Activated naive CD8-positive, alpha-beta T cell (primary cell): ENCODE data around the gene TMEM98.
"Not testable (repeated sequence)": the region's sequence is repeated elsewhere in the genome, so short reads cannot be mapped to it uniquely, and the experiment has no call there.

Experiments
- H3K27ac Mint-ChIP-seq: one replicate; pipeline ENCODE4 v1.8.0; 2021; ENCODE audit warnings: mixed read lengths
- H3K27me3 Mint-ChIP-seq: one replicate; pipeline ENCODE4 v1.8.0; 2021; ENCODE audit warnings: mixed read lengths
- H3K36me3 Mint-ChIP-seq: one replicate; pipeline ENCODE4 v1.8.0; 2021; ENCODE audit warnings: mixed read lengths
- H3K4me1 Mint-ChIP-seq: one replicate; pipeline ENCODE4 v1.8.0; 2021; ENCODE audit warnings: low read depth, mixed read lengths
- H3K4me3 Mint-ChIP-seq: one replicate; pipeline ENCODE4 v1.8.0; 2021; ENCODE audit warnings: mild to moderate bottlenecking, mixed read lengths
- H3K9me3 Mint-ChIP-seq: one replicate; pipeline ENCODE4 v1.8.0; 2021; ENCODE audit warnings: low read depth, mixed read lengths

TMEM98 gene

DNA sequence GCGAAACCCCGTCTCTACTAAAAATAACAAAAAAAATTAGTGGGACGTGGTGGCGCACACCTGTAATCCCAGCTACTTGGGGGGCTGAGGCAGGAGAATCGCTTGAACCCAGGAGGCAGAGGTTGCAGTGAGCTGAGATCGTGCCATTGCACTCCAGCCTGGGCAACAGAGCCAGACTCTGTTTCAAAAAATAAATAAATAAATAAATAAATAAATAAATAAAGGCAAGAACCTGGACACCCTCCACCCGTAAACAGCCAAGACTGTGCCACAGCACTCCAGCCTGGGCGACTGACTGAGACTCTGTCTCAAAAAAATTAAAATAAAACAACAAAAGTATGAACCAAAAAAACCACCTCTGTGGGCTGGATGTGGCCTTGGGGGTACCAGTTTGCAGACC lies 1.2 kb upstream of the TMEM98 start:
- not testable (repeated sequence) for H3K4me3 Mint-ChIP-seq, H3K9me3 Mint-ChIP-seq, H3K27ac Mint-ChIP-seq, H3K4me1 Mint-ChIP-seq, H3K36me3 Mint-ChIP-seq
- H3K27me3 Mint-ChIP-seq, result peaks cover 26% of the 10 kb centered on the region

DNA sequence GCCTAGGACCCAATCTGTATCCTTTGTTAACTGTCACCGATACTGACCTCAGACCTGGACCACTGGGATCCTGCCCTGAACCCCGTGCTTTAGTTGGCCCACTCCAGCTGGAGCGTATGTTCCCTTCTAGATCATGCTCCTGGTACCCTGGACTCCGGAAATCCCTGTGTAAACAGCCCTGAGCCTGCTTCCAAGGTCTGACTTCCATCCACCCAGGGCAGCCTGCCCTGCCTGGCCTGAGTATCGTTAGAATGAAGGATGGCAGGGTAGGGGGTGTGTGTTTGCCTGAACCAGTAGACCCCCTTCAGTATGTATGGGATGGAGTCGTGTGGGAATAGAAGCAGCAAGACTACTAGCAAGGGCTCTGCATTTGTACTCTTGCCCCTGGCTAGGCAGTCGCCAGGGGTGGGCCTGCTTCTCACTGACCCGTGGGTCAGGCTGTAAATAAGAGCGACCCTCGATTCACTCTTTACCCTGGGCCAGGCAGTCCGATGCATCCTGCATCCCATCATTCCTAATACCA lies 691 bp upstream of the TMEM98 start:
- Mint-ChIP-seq H3K27me3 (peaks cover 27% of the 10 kb centered on the region), H3K9me3 (no peaks in the 10 kb centered on the region), H3K4me1 (peaks cover 2% of the 10 kb centered on the region), H3K27ac (no peak overlapping the region), H3K36me3 (no peaks in the 10 kb centered on the region), H3K4me3 (peak overlapping the region; percentile 76)

DNA sequence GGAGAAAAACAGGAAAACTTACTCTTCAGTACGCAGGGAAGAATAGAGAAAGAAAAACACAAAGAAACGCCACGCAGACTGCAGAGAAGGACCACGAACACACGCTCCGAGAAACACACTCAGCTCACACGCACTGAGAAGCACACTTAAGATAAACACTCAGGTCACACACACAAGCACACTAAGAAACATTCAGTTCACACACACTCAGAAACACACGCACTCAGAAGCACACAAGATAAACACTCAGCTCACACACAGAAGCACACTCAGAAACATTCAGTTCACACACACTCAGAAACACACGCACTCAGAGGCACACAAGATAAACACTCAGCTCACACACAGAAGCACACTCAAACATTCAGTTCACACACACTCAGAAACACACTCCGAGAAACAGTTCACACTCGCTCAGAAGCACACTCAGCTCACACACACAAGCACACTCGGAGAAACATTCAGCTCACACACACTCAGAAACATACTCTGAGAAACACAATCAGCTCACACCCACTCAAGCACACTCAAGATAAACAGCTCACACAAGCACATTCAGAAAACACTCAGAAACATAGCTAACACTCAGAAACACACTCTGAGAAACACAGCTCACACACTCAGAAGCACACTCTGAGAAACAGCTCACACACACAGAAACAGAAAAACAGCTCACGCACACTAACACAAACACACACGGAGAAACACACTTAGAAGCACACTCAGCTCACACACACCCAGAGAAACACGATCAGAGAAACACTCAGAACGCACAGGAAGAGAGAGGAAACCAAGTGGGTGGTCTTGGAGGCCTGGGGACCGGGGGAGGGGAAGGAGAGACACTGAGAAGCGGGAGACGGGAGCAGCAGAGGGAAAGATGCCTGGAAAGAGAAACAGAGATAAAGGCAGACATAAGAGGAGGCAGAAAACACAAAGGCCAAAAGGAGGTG lies 908 bp downstream of the TMEM98 start:
- Mint-ChIP-seq H3K27me3 (peaks cover 32% of the 10 kb centered on the region), H3K27ac (no peak overlapping the region), H3K4me3 (no peak overlapping the region), H3K36me3 (no peaks in the 10 kb centered on the region), H3K4me1 (peaks cover 2% of the 10 kb centered on the region), H3K9me3 (no peaks in the 10 kb centered on the region)

DNA sequence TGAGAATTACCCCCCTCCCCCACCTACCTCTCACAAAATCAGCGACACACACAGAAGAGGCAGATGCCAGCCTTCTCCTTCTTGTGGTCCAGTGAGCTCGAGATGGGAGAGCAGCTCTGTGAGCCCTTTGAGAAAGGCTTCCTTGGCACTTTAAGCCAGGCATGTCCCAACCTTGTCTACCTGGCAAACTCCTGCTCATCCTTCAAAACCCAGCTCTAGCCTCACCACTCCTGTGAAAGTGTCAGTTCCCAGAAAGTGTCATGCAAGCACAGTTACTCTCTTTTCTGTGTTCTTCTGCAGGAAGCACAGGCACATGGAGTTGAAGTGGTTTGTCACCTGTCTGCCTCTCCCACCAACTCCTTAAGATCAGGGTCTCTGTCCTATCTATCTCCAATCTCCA lies 1.6 kb downstream of the TMEM98 start:
- Mint-ChIP-seq H3K27ac (no peak overlapping the region), H3K9me3 (no peaks in the 10 kb centered on the region), H3K27me3 (peaks cover 33% of the 10 kb centered on the region), H3K4me1 (peaks cover 2% of the 10 kb centered on the region), H3K36me3 (no peaks in the 10 kb centered on the region), H3K4me3 (peak overlapping the region; percentile 18)

DNA sequence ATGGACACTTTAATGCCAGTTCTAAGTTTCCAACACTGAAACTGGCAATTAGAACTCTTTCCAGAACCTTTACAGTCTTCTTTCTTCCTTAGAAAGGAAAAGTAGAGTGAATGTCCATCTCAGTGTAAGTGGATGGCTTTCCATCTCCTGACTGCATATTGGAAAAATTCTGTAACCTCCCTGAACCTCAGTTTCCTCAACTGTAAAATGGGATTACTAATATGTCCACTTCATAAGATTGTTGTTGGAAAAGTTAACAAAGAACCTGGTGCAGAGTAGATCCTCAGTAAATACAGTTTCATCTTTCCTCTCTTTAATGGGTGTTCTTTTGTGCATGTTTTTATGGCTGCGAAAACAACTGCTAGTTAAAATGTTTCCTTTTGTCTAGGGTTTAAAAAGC lies 2.6 kb downstream of the TMEM98 start:
- Mint-ChIP-seq H3K4me1 (peaks cover 2% of the 10 kb centered on the region), H3K27ac (no peak overlapping the region), H3K36me3 (no peaks in the 10 kb centered on the region), H3K9me3 (no peaks in the 10 kb centered on the region), H3K27me3 (peaks cover 34% of the 10 kb centered on the region), H3K4me3 (no peak overlapping the region)

DNA sequence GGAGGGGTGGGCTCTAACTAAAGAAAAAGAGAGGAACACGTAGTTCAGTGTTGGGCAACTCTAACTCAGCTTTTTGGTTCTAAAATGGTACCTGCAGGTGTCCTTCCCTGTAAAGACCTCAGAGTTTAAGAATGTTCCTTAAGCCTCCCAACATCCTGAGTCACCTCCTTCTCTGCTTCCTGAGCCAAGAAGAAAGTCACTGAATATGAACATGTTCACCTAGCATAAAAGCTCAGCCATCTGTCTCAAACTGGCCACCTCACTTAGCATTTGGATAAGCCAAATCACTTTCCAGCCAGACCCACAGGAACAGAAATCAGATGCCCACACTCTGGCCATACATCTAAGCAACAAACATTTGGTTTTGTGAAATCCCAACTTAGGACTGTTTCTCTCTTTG lies 3.7 kb downstream of the TMEM98 start:
- Mint-ChIP-seq H3K36me3 (no peaks in the 10 kb centered on the region), H3K4me3 (no peak overlapping the region), H3K4me1 (peaks cover 2% of the 10 kb centered on the region), H3K27ac (no peak overlapping the region), H3K9me3 (no peaks in the 10 kb centered on the region), H3K27me3 (peaks cover 32% of the 10 kb centered on the region)

DNA sequence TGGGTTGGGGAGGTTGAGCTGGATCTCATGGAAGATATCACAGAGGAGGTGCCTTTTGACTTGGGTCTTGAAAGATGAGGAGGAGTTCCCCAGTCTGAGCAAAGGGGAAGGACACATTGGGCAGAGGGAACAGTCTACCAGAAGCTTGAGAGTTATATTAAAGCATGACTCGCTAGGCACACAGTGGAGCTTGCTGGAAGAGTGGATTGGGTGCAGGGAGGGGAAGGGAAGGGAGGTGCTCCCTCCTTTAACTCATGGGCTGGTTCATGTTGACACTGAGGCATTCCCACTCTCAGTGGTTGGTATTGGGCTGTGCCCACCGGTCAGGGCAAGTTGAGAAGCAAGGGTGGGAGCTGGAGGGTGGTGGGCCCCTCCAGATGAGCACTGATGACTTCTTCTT lies 5.9 kb downstream of the TMEM98 start:
- no peaks in the 10 kb centered on the region for H3K9me3 Mint-ChIP-seq
- H3K27ac Mint-ChIP-seq, result no peak overlapping the region
- peaks cover 27% of the 10 kb centered on the region for H3K27me3 Mint-ChIP-seq
- peaks cover 2% of the 10 kb centered on the region for H3K4me1 Mint-ChIP-seq
- H3K4me3 Mint-ChIP-seq, result no peak overlapping the region
- no peaks in the 10 kb centered on the region for H3K36me3 Mint-ChIP-seq

DNA sequence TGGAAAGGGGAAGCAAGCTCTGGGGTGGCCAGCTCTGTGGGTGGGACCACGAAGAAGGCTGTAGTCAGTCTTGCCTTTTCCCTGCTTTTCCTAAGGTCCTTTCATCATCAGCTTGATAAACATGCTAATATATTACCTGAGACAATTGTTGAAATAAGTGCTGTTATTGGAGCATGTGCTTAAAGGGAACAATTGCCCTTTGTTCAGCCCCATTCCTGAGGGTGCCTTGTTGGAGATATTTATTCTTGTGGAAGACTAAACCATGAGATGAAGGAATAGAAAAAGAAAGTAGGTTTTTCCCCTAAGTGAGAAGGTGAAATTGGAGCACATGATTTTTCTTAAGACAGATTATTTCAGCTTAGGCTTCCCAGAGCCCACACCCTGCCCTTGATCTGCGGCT lies 7.8 kb downstream of the TMEM98 start:
- peaks cover 2% of the 10 kb centered on the region for H3K4me1 Mint-ChIP-seq
- H3K4me3 Mint-ChIP-seq, result no peak overlapping the region
- H3K27ac Mint-ChIP-seq, result no peak overlapping the region
- no peaks in the 10 kb centered on the region for H3K9me3 Mint-ChIP-seq
- H3K36me3 Mint-ChIP-seq, result no peaks in the 10 kb centered on the region
- peaks cover 21% of the 10 kb centered on the region for H3K27me3 Mint-ChIP-seq

DNA sequence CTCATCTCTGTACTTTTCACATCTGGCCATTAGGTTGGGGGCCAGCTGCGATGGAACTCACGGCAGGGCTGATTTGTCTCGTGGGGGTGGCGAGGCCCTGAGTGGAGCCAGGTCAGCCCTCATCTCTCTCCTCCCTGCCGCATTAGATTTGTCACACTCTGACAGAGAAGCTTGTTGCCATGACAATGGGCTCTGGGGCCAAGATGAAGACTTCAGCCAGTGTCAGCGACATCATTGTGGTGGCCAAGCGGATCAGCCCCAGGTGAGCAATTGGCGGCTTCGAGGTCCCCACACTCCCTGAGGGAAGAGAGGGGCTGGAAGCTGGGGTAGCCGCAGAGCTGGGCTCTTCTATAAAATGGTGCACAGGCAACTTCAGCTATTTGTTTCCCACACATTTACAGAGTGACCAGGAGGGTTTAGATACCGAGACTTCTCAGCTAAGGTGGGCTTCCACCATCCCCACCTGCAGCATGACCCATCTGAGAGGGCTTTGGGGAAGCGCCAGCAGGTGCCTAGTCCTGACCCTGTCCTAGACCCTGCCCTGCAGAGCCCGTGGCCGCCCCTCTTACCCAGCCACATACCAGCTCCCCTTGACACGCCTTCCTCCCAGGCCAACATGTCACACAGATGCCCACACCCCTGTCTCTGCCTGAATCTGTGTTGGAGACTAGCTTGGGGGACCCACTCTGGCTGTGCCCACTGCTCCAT lies 8.4 kb downstream of the TMEM98 start:
- Mint-ChIP-seq H3K9me3 (no peaks in the 10 kb centered on the region), H3K4me3 (no peak overlapping the region), H3K27ac (no peak overlapping the region), H3K27me3 (peaks cover 20% of the 10 kb centered on the region), H3K4me1 (peaks cover 2% of the 10 kb centered on the region), H3K36me3 (no peaks in the 10 kb centered on the region)

DNA sequence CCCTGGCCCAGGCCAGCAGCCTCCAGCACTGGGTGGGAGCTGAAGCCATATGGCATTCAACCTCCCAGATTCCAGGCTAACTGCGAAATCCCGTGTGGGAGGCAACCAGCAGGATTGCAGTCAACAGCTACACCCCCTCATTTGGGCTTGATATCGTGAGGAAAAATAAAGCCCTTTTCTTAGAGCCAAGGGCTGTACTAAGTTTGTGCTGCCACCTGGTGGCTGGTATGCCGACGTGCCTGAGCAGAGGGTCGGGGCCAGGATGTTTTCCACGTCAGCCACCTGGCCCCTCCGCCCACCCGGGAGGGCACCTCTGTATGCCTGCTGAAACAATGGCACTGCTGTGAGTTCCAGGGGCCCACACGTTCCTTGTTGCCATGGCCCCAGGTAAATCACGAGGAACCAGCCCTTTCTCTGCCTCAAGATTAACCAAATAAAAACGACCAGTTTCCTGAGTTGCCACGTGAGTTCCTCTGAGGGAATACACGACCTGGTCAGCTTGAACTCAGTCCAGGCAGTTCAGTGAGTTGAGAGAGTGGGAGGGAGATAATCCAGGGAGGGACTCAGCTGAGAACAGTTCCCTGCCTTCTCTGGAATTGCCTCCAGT lies 9.0 kb downstream of the TMEM98 start:
- H3K9me3 Mint-ChIP-seq, result no peaks in the 10 kb centered on the region
- H3K36me3 Mint-ChIP-seq, result no peaks in the 10 kb centered on the region
- H3K27ac Mint-ChIP-seq, result no peak overlapping the region
- H3K4me1 Mint-ChIP-seq, result peaks cover 2% of the 10 kb centered on the region
- H3K27me3 Mint-ChIP-seq, result peaks cover 15% of the 10 kb centered on the region
- no peak overlapping the region for H3K4me3 Mint-ChIP-seq

DNA sequence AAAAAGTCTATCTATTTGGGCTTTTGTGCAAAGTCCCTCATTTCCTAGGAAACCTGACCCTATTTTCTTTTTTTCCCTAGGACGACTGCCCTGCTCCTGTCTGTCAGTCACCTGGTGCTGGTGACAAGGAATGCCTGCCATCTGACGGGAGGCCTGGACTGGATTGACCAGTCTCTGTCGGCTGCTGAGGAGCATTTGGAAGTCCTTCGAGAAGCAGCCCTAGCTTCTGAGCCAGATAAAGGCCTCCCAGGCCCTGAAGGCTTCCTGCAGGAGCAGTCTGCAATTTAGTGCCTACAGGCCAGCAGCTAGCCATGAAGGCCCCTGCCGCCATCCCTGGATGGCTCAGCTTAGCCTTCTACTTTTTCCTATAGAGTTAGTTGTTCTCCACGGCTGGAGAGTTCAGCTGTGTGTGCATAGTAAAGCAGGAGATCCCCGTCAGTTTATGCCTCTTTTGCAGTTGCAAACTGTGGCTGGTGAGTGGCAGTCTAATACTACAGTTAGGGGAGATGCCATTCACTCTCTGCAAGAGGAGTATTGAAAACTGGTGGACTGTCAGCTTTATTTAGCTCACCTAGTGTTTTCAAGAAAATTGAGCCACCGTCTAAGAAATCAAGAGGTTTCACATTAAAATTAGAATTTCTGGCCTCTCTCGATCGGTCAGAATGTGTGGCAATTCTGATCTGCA lies 12.9 kb downstream of the TMEM98 start:
- peaks cover 5% of the 10 kb centered on the region for H3K27me3 Mint-ChIP-seq
- H3K27ac Mint-ChIP-seq, result no peak overlapping the region
- H3K36me3 Mint-ChIP-seq, result no peaks in the 10 kb centered on the region
- no peaks in the 10 kb centered on the region for H3K9me3 Mint-ChIP-seq
- H3K4me3 Mint-ChIP-seq, result no peak overlapping the region
- peaks cover 2% of the 10 kb centered on the region for H3K4me1 Mint-ChIP-seq

DNA sequence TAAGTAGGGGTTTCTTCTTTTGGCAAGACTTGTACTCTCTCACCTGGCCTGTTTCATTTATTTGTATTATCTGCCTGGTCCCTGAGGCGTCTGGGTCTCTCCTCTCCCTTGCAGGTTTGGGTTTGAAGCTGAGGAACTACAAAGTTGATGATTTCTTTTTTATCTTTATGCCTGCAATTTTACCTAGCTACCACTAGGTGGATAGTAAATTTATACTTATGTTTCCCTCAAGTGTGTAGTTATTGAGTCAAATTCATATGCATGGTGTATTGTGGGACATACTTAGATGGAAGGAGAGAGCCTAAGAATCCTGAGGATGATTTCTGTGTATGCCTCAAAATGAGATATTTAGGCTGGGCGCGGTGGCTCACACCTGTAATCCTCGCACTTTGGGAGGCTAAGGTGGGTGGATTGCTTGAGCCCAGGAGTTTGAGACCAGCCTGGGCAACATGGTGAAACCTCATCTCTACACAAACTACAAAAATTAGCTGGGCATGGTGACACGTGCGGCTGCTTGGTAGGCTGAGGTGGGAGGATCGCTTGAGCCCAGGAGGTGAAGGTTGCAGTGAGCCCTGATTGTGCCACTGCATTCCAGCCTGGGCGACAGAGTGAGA lies 13.6 kb downstream of the TMEM98 start:
- H3K36me3 Mint-ChIP-seq, result no peaks in the 10 kb centered on the region
- no peak overlapping the region for H3K27ac Mint-ChIP-seq
- no peak overlapping the region for H3K4me3 Mint-ChIP-seq
- H3K27me3 Mint-ChIP-seq, result peaks cover 2% of the 10 kb centered on the region
- H3K9me3 Mint-ChIP-seq, result no peaks in the 10 kb centered on the region
- H3K4me1 Mint-ChIP-seq, result peaks cover 2% of the 10 kb centered on the region

DNA sequence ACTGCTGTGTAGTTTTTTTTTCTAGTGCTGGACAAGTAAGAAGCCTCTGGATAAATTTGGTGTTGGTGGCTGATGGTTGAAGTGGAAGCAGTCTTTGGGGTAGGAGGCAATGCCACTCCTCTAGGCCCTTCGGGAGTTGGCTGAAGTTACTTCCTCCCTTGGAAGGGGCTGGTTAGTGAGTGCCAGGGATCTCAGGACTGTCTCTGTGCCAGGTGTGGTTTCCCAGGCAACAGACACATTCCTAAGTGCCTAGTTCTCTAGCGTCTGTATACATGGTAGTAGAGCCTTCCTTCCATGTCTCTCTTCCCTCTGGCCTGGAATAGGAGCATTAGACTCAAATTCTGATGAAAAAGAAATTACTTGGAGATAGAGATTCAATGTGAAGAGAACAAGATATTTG lies 15.3 kb downstream of the TMEM98 start:
- Mint-ChIP-seq H3K9me3 (no peaks in the 10 kb centered on the region), H3K36me3 (no peaks in the 10 kb centered on the region), H3K4me1 (no peaks in the 10 kb centered on the region), H3K4me3 (no peak overlapping the region), H3K27ac (no peak overlapping the region), H3K27me3 (peaks cover 2% of the 10 kb centered on the region)

DNA sequence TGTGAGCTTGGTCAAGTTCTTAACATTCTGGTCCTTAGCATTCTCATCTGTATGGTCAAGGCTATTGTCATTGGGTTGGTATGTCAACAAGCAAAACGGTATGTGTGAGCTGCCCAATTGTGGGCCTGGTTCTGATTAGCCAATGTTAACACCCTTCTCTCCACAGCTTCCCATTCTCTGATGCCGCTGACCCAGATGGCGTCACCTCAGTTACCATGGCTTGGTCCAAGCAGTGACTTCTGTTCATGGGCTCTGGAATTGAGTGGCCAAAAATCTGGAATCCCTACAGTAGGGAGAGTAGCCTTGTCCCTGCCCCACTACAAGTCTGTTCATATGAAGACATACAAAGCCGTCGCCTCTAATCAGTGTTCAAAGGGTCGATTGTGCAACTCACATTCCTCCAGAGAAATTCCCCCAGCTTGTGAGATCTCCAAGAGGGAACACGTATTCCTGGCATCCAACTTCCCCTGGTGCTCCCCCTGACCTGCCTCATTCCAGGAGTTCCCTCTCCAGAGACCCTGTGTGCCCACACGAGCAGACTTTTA lies 15.8 kb downstream of the TMEM98 start:
- Mint-ChIP-seq H3K4me1 (no peaks in the 10 kb centered on the region), H3K36me3 (no peaks in the 10 kb centered on the region), H3K27me3 (peaks cover 2% of the 10 kb centered on the region), H3K4me3 (no peak overlapping the region), H3K27ac (no peak overlapping the region), H3K9me3 (no peaks in the 10 kb centered on the region)
